Smooth muscle cell (in vitro differentiated cells): ENCODE measurements around the gene SNRK. TPM values are rescaled to one million over a fixed set of nuclear protein-coding genes. Genes with fewer than 3 reads are reported as not detected.

ENCODE experiments used
- DNase-seq: peaks from one replicate; lab custom pipeline; 2025; ENCODE audit not compliant: unreplicated experiment; lab: John Stamatoyannopoulos, UW
- H2AFZ ChIP-seq: fragments of 200-600 bp; sonication (generic); 2 replicates; pipeline ENCODE4 v1.6.0; 2016; ENCODE audit warnings: antibody characterized with exemption, low read depth, mild to moderate bottlenecking
- H3F3A ChIP-seq: fragments of 200-600 bp; sonication (generic); 2 replicates; pipeline ENCODE4 v1.6.0; 2017; ENCODE audit warnings: antibody characterized with exemption, low read depth
- H3K27ac ChIP-seq: fragments of 200-600 bp; sonication (generic); 2 replicates; pipeline ENCODE4 v1.5.1; 2016; ENCODE audit warnings: low read depth, mild to moderate bottlenecking
- H3K27me3 ChIP-seq: fragments of 200-600 bp; sonication (generic); 2 replicates; pipeline ENCODE4 v1.6.1; 2016; ENCODE audit warnings: low read depth, mild to moderate bottlenecking
- H3K36me3 ChIP-seq: fragments of 200-600 bp; sonication (generic); 2 replicates; pipeline ENCODE4 v1.5.1; 2016; ENCODE audit warnings: low read depth
- H3K4me1 ChIP-seq: fragments of 200-600 bp; sonication (generic); 2 replicates; pipeline ENCODE4 v1.5.1; 2016; ENCODE audit warnings: low read depth
- H3K4me2 ChIP-seq: fragments of 200-600 bp; sonication (generic); 2 replicates; pipeline ENCODE4 v1.6.0; 2016; ENCODE audit warnings: mild to moderate bottlenecking
- H3K4me3 ChIP-seq: fragments of 200-600 bp; sonication (generic); 2 replicates; pipeline ENCODE4 v1.5.1; 2016; ENCODE audit warnings: mild to moderate bottlenecking
- H3K79me2 ChIP-seq: fragments of 200-600 bp; sonication (generic); 2 replicates; pipeline ENCODE4 v1.6.0; 2016; ENCODE audit warnings: low read depth, mild to moderate bottlenecking
- H3K9ac ChIP-seq: fragments of 200-600 bp; sonication (generic); 2 replicates; pipeline ENCODE4 v1.6.0; 2016; ENCODE audit warnings: low read depth
- H3K9me3 ChIP-seq: fragments of 200-600 bp; sonication (generic); replicated peaks from 2 replicates; pipeline ENCODE4 v1.5.1; 2016; ENCODE audit warnings: low read depth
- H4K20me1 ChIP-seq: fragments of 200-600 bp; sonication (generic); 2 replicates; pipeline ENCODE4 v1.6.0; 2016; ENCODE audit warnings: low read depth
- WGBS: methylation state at CpG from one replicate; pipeline ENCODE4 v1.1.7; 2016; ENCODE audit warnings: low lambda C conversion rate; 5-methylcytosine and 5-hydroxymethylcytosine counted together
- polyA plus RNA-seq: library from polyadenylated mRNA; unstranded; fragments of >200 nt; fragmentation: Nextera tagmentation; extraction: Ambion mirVana; gene quantifications from 2 replicates; pipeline ENCODE4 v1.2.1, GENCODE V29; 2016
- total RNA-seq: library from RNA; depleted of rRNA; stranded (reverse); fragments of >200 nt; gene quantifications from 2 replicates; pipeline ENCODE4 v1.2.3, GENCODE V29; 2014
- TF ChIP-seq, protein P1 (sequence below): fragments of 200-600 bp; sonication (generic); IDR thresholded peaks from 2 replicates; pipeline ENCODE4 v1.5.1; 2017; ENCODE audit warnings: borderline replicate concordance, mild to moderate bottlenecking, antibody characterized with exemption; ENCODE audit not compliant: insufficient read depth, poor library complexity, severe bottlenecking

The SNRK gene
- total and polyA plus RNA-seq, 2 experiments from 2014 or later = 6.3 to 14.2 TPM

DNA sequence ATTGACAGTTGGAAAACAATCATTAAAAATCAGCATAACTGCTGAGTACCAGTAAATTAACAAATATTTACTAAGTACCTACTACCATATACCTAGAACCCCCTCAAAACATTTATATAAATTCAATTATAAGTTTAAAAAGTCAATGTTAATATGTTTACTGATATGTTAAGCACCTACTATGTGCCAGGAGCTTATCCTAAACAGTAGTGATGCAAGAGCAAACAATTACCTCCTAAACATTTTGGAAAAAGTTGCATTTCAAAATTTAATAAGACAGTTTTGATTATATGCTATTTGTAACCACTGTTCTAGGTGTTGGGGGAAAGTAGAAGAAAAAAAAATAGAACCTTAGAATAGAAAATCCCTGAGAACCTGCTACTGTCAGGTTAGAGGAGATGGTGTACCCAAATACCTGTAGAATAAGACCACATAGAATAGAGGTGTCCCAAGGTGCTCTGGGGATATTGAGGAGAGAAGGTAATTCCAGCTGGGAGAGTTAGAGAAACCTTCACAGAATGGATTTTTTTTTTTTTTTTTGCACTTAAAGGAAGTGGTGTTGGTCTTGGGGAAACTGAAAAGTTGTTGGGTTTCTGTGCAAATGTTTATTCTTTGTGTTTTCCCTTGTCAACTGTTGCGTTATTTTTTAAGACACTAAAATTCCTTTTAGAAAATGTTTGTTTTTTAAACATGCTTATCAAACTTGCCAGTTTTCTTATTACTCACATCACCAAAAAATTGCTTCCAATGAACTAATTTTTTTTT is 16.0 kb downstream of the SNRK start:
- Histone ChIP-seq H3F3A (no peaks in the 10 kb centered on the region), H3K4me3 (no peak overlapping the region), H3K27me3 (no peaks in the 10 kb centered on the region), H2AFZ (no peak overlapping the region), H3K4me1 (no peaks in the 10 kb centered on the region), H3K79me2 (peaks cover 34% of the 10 kb centered on the region), H3K9me3 (no peaks in the 10 kb centered on the region), H3K9ac (no peak overlapping the region), H4K20me1 (peaks cover 79% of the 10 kb centered on the region), H3K36me3 (no peaks in the 10 kb centered on the region), H3K27ac (no peak overlapping the region), H3K4me2 (no peak overlapping the region)
- TF ChIP-seq, protein P1, sequence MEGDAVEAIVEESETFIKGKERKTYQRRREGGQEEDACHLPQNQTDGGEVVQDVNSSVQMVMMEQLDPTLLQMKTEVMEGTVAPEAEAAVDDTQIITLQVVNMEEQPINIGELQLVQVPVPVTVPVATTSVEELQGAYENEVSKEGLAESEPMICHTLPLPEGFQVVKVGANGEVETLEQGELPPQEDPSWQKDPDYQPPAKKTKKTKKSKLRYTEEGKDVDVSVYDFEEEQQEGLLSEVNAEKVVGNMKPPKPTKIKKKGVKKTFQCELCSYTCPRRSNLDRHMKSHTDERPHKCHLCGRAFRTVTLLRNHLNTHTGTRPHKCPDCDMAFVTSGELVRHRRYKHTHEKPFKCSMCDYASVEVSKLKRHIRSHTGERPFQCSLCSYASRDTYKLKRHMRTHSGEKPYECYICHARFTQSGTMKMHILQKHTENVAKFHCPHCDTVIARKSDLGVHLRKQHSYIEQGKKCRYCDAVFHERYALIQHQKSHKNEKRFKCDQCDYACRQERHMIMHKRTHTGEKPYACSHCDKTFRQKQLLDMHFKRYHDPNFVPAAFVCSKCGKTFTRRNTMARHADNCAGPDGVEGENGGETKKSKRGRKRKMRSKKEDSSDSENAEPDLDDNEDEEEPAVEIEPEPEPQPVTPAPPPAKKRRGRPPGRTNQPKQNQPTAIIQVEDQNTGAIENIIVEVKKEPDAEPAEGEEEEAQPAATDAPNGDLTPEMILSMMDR = no peak
- no peak for DNase-seq
- WGBS = 100% methylated on average over 1 of the region's 1 CpG

DNA sequence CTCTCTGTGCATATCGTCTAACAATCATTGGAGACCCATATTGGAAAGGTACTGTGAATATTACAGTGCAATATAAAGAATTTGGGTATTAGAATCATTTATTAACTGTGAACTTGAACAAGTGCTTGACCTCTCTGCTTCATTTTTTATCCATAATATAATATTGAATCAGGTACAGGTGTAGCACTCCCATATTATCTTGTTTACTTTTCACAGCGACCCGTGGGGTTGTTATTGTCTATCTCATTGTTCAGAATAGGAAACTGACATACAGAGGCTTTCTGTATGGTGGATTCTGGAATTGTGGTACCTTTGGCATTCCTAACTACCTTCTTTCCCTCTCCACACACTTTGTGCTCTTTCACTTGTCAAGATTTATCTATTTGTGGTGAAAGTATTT is 17.8 kb downstream of the SNRK start:
- Histone ChIP-seq H2AFZ (no peak overlapping the region), H3K4me3 (no peak overlapping the region), H3K4me1 (no peaks in the 10 kb centered on the region), H3K27ac (no peak overlapping the region), H3K36me3 (no peaks in the 10 kb centered on the region), H3K9ac (no peak overlapping the region), H3K9me3 (no peaks in the 10 kb centered on the region), H3F3A (no peaks in the 10 kb centered on the region), H3K79me2 (peaks cover 26% of the 10 kb centered on the region), H3K27me3 (no peaks in the 10 kb centered on the region), H4K20me1 (peaks cover 68% of the 10 kb centered on the region), H3K4me2 (no peak overlapping the region)
- no peak for DNase-seq
- TF ChIP-seq, protein P1 = no peak
- 97% methylated on average over 3 of the region's 3 CpGs for WGBS

DNA sequence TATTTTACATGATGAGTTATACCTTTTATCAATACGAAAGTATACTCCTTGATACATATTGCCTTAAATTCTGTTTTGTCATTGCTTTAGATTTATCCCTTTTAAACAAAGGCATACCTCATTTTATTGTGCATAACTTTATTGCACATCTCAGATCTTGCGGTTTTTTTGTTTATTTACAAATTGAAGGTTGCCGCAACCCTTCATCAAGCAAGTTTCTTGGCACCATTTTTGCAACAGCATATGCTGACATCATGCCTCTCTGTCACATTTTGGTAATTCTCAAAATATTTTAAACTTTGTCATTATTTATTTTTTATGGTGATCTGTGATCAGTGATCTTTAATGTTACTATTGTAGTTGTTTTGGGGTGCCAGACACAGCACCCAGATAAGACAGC is 20.9 kb downstream of the SNRK start:
- no peak for DNase-seq
- TF ChIP-seq, protein P1 = no peak
- H4K20me1 ChIP-seq = peaks cover 65% of the 10 kb centered on the region
- WGBS = 99% methylated on average over 3 of the region's 3 CpGs
- no peak overlapping the region for H3K9ac ChIP-seq
- no peaks in the 10 kb centered on the region for H3K9me3 ChIP-seq
- H3F3A ChIP-seq = no peaks in the 10 kb centered on the region
- H3K4me3 ChIP-seq = no peak overlapping the region
- peaks cover 14% of the 10 kb centered on the region for H3K79me2 ChIP-seq
- H2AFZ ChIP-seq = no peak overlapping the region
- no peaks in the 10 kb centered on the region for H3K4me1 ChIP-seq
- H3K27ac ChIP-seq = no peak overlapping the region
- no peaks in the 10 kb centered on the region for H3K27me3 ChIP-seq
- no peaks in the 10 kb centered on the region for H3K36me3 ChIP-seq
- H3K4me2 ChIP-seq = no peak overlapping the region

DNA sequence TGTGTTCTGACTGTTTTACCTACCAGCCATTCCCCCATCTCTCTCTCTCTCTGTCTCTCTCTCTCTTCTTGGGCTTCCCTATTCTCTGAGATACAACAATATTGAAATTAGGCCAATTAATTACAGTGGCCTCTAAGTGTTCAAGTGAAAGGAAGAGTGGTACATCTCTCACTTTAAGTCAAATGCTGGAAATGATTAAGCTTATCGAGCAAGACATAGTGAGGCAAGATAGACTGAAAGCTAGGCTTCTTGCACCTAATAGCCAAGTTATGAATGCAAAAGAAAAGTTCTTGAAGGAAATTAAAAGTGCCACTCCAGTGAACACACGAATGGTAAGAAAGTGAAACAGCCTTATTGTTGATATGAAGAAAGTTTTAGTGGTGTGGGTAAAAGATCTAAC is 21.3 kb downstream of the SNRK start:
- H4K20me1 ChIP-seq = peaks cover 64% of the 10 kb centered on the region
- no peak overlapping the region for H3K4me3 ChIP-seq
- no peak overlapping the region for H3K9ac ChIP-seq
- peaks cover 11% of the 10 kb centered on the region for H3K79me2 ChIP-seq
- no peaks in the 10 kb centered on the region for H3F3A ChIP-seq
- 94% methylated on average over 2 of the region's 2 CpGs for WGBS
- no peaks in the 10 kb centered on the region for H3K4me1 ChIP-seq
- H3K9me3 ChIP-seq = no peaks in the 10 kb centered on the region
- H3K27me3 ChIP-seq = no peaks in the 10 kb centered on the region
- H2AFZ ChIP-seq = no peak overlapping the region
- no peaks in the 10 kb centered on the region for H3K36me3 ChIP-seq
- TF ChIP-seq, protein P1 = no peak
- H3K27ac ChIP-seq = no peak overlapping the region
- H3K4me2 ChIP-seq = no peak overlapping the region
- no peak for DNase-seq
